ENCODE results near the gene DGKG.

The DGKG gene

DNA sequence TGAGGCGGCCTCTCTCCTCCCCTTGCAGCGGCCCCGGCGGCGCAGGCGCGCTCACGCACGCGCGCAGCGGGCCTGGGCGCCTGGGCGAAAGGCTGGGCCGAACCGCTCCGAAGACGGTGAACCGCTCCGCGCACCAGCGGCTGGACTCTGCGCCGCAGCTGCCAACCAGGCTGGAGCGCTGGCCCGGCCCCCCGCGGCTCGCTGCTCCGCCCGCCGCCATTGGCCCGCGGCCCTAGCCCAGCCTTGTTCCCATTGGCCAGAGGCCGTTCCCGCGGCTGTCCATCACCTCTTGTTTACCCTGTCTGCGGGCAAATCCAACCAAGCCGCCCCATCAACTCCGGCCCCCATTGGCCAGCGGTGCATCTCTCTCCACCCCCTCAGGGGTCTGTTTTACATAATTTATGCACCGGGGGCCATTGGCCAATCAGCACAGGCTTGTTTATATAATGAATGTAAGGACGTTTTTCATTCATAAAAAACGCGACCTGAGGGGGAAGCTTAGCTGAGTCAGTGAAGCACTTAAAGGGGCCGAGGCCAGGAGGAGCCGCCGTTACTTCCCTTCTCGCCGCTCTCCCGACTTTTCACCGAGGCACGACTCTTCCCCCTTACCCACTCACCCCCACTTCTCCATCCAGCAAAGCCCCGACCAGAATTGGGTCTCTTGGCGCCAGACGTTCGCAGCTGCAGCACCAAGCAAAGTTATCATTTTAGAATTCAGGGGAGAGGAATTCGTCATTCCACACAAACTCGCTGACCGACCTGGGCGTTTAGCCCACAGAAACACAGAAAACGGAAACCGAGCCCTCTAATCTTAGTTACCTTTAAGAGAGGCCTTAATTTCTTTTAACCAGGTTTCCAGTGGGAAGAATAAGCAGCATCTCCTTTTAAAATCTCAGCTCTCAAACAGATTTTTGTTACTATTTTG, 252.8 kb downstream of the DGKG start, which contains the start of gene ETV5:
Gene ETV5 (minus strand): TSS at position 149 of the 925 bp plus-strand sequence. CDS start 3,221 bp downstream, outside the sequence.
- TF ChIP-seq, protein P1, sequence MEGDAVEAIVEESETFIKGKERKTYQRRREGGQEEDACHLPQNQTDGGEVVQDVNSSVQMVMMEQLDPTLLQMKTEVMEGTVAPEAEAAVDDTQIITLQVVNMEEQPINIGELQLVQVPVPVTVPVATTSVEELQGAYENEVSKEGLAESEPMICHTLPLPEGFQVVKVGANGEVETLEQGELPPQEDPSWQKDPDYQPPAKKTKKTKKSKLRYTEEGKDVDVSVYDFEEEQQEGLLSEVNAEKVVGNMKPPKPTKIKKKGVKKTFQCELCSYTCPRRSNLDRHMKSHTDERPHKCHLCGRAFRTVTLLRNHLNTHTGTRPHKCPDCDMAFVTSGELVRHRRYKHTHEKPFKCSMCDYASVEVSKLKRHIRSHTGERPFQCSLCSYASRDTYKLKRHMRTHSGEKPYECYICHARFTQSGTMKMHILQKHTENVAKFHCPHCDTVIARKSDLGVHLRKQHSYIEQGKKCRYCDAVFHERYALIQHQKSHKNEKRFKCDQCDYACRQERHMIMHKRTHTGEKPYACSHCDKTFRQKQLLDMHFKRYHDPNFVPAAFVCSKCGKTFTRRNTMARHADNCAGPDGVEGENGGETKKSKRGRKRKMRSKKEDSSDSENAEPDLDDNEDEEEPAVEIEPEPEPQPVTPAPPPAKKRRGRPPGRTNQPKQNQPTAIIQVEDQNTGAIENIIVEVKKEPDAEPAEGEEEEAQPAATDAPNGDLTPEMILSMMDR (IDR thresholded peaks at IDR 0.05): no peak
- Histone ChIP-seq H3K27me3 (no peaks in the 10 kb centered on the region), H3K4me3 (peak within 1 kb of the TSS; percentile 67 to 69), H3K4me1 (peaks cover 0 to 31% (median 23%) of the 10 kb centered on the region in 4 donors), H3K36me3 (no peaks in the 10 kb centered on the region), H3K27ac (peak within 1 kb of the TSS; percentile 77 to 81), H3K9me3 (no peaks in the 10 kb centered on the region)
- peak; percentile 100 for DNase-seq
- intact Hi-C loops (cut with DNase I; ENCODE audit: low total_unique reads): loop anchor here (10.0 kb wide), 1 partner anchor 456 kb away; the partner anchor contains the start of gene TBCCD1

DNA sequence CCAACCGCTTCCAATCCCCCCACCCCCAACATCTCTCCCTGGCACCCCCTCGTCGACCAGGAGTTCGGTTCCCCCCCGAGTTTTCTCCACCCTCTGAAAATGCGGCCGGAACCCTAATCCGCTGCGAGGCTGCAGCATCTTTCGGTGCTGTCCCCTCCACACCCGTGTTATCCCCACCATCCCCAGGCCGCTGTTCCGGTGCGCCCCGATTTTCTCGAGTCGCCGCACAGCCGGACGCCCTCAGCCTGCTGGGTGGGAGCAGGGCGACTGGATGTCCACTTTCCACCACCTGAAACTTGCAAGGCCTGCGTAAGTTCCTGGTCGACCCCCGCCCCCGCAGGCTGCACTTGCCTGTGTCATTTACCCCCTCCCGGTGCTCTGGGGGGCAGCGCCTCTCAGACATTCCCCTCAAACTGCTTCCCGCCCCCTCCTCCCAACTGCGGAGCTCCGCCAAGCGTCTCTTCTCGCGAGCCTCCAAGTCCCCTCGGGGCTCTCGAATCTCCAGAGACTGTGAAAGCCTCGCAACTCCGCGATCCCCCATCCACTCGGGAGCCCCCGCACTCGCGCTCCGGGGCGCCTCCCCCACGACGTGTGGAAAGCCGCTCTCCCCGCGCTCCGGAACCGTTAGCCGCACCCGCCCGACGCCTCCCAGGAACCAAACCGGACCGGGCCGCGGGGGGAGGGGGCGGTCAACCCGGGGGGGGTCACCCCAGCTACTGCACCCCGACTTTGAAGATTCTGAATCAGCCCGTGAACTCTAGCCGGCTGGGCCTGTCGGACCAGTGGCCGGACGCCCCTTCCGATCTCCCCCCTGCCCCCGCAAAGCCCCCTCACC, 253.7 kb downstream of the DGKG start:
- peak overlapping the region; percentile 71 to 74 for H3K27ac ChIP-seq
- intact Hi-C loops (cut with DNase I; ENCODE audit: low total_unique reads): loop anchor here (10.0 kb wide), 1 partner anchor 456 kb away; the partner anchor contains the start of gene TBCCD1
- no peaks in the 10 kb centered on the region for H3K9me3 ChIP-seq
- peak overlapping the region; percentile 67 to 69 for H3K4me3 ChIP-seq
- TF ChIP-seq, protein P1 (IDR thresholded peaks at IDR 0.05): no peak
- peaks cover 0 to 31% (median 23%) of the 10 kb centered on the region in 4 donors for H3K4me1 ChIP-seq
- DNase-seq: no peak
- no peaks in the 10 kb centered on the region for H3K36me3 ChIP-seq
- no peaks in the 10 kb centered on the region for H3K27me3 ChIP-seq

DNA sequence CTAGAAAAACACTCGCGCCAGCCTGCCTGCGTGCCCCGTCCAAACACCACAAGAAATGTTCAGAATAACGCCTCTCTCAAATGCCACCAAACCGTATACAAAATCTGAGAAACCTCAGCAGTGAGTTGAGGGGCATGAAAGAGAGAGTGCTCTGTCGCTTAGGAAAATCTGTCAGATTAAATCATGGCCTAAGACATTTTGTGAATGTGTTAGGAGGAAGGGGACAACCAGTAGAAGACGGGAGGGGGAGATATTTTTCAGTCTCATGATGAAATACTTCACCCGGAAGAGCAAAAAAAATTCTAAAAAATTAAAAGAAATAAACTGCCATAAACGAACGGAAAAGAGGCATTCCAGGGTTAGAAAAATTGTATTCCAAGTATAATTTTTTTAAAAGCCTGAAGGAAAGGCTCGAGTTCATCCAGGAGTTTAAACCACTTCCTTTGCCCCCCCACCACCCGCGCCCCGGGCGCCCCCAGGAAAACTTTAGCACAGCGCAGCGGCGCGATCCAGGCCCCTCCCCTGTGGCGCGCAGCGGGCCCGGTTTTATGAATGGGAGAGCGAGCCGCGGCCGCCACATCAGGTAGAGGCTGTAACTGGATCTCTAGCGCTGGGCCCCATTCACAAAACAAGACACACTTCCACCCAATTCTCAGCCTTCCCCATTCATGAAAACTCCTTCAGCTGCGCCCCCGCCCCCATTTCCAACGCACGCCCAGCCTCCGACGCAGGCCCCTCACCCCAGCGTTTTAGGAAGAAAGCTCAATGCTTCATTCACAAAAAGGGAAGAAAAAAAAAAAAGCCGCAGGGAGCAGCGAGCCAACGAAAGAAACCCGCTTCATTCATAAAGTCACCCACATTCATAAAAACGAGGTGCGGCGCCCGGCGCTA, 254.6 kb downstream of the DGKG start:
- Histone ChIP-seq H3K27me3 (no peaks in the 10 kb centered on the region), H3K4me1 (peaks cover 0 to 31% (median 23%) of the 10 kb centered on the region in 4 donors), H3K9me3 (no peaks in the 10 kb centered on the region), H3K4me3 (peak overlapping the region; percentile 67 to 69), H3K27ac (peak overlapping the region in 1 of 2 donors; percentile 74), H3K36me3 (no peaks in the 10 kb centered on the region)
- intact Hi-C loops (cut with DNase I; ENCODE audit: low total_unique reads): loop anchor here (10.0 kb wide), 1 partner anchor 457 kb away; the partner anchor contains the start of gene TBCCD1
- DNase-seq: peak; percentile 70 to 76
- TF ChIP-seq, protein P1 (IDR thresholded peaks at IDR 0.05): no peak

DNA sequence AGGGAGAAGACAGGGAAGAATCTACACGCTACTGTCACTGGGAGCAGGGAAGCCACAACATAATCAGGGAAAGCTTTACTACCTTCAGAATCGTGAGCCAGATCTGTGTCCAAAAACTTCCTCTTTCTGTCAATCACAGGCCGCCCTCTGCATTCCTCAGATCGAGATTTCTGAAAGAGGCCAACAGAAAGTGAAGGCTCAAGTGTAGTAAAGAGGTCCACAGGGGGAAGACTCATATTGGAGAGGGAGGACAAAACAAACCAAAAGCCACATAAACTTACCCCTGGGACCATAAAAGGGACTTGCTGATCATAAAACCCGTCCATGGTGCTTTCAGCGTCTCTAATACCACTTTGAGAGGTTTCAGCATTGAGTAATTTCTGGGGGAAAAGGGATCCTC, 256.5 kb downstream of the DGKG start:
- intact Hi-C loops (cut with DNase I; ENCODE audit: low total_unique reads): loop anchor here (10.0 kb wide), 1 partner anchor 459 kb away; the partner anchor contains the start of gene TBCCD1

More for the DNA sequence above, 256.5 kb downstream of the DGKG start:
- no peaks in the 10 kb centered on the region for H3K36me3 ChIP-seq
- no peak overlapping the region for H3K4me3 ChIP-seq
- peaks cover 0 to 29% (median 19%) of the 10 kb centered on the region in 4 donors for H3K4me1 ChIP-seq
- H3K9me3 ChIP-seq: no peaks in the 10 kb centered on the region
- H3K27me3 ChIP-seq: no peaks in the 10 kb centered on the region
- no peak for DNase-seq
- TF ChIP-seq, protein P1 (IDR thresholded peaks at IDR 0.05): no peak
- H3K27ac ChIP-seq: no peak overlapping the region

Data from tibial artery (tissue), 4 donors.